Stimulated activated CD8-positive, alpha-beta memory T cell treated with anti-CD3 and anti-CD28 coated beads, Interleukin-7, amount 100 ng/mL, for 24 hours (primary cell): Measurements from ENCODE around the gene PRSS48.
"Not testable (repeated sequence)": the region's sequence is repeated elsewhere in the genome, so short reads cannot be mapped to it uniquely, and the experiment has no call there.

Source experiments
- DNase-seq: peaks from one replicate; pipeline ENCODE4 v3.0.0-alpha.2; 2020; ENCODE audit warnings: low read depth

The PRSS48 gene

GRCh38 chr4:151263455-151263854 is 13.5 kb upstream of the PRSS48 start:
- DNase-seq: no peak

- DNase-seq: no peak
These were observed 10.5 kb upstream of the PRSS48 start for GRCh38 chr4:151266497-151266896.

- no peak for DNase-seq
These were observed 9.9 kb upstream of the PRSS48 start for GRCh38 chr4:151267104-151267503.

- DNase-seq: no peak
These were observed 9.0 kb upstream of the PRSS48 start for GRCh38 chr4:151267822-151268535.

- not testable (repeated sequence) for DNase-seq
These were observed 8.1 kb upstream of the PRSS48 start for GRCh38 chr4:151268905-151269304.

- DNase-seq: no peak
These were observed 7.7 kb downstream of the PRSS48 start for GRCh38 chr4:151284534-151285245.

GRCh38 chr4:151287409-151287808 is 10.4 kb downstream of the PRSS48 start:
- no peak for DNase-seq

GRCh38 chr4:151291485-151291884 is 14.5 kb downstream of the PRSS48 start:
- DNase-seq: no peak

- DNase-seq: no peak
These were observed 15.1 kb downstream of the PRSS48 start for GRCh38 chr4:151292038-151292437.

- no peak for DNase-seq
These were observed 18.0 kb downstream of the PRSS48 start for GRCh38 chr4:151294833-151295496.

- no peak for DNase-seq
These were observed 19.3 kb downstream of the PRSS48 start for GRCh38 chr4:151296227-151296626.

GRCh38 chr4:151297170-151297569 is 20.2 kb downstream of the PRSS48 start:
- no peak for DNase-seq

GRCh38 chr4:151302432-151302831 is 25.5 kb downstream of the PRSS48 start:
- no peak for DNase-seq

GRCh38 chr4:151304226-151304625 is 27.3 kb downstream of the PRSS48 start:
- no peak for DNase-seq

GRCh38 chr4:151304755-151305154 is 27.8 kb downstream of the PRSS48 start:
- no peak for DNase-seq

GRCh38 chr4:151310124-151310728 is 33.3 kb downstream of the PRSS48 start:
- no peak for DNase-seq

GRCh38 chr4:151313306-151314009 is 36.5 kb downstream of the PRSS48 start:
- no peak for DNase-seq

GRCh38 chr4:151314010-151314355 is 37.0 kb downstream of the PRSS48 start:
- no peak for DNase-seq

GRCh38 chr4:151314479-151314878 is 37.5 kb downstream of the PRSS48 start:
- DNase-seq: no peak

GRCh38 chr4:151315212-151315886 is 38.4 kb downstream of the PRSS48 start:
- no peak for DNase-seq

GRCh38 chr4:151316645-151317044 is 39.7 kb downstream of the PRSS48 start:
- no peak for DNase-seq
